IPS DF 6.9 (cell line): ENCODE results near the gene MAST4.

ENCODE experiments used
- DNase-seq: peaks from one replicate; pipeline ENCODE4 v3.0.0-alpha.2; 2013; ENCODE audit warnings: low read depth, low spot score
- H3K27ac ChIP-seq: one replicate; pipeline ENCODE4 v1.5.1; 2013; ENCODE audit warnings: low read length, control low read depth
- H3K27me3 ChIP-seq: 2 replicates; pipeline ENCODE4 v1.6.1; 2013; ENCODE audit warnings: mild to moderate bottlenecking, low read length; ENCODE audit not compliant: control insufficient read depth, insufficient read depth
- H3K36me3 ChIP-seq: 2 replicates; pipeline ENCODE4 v1.6.1; 2013; ENCODE audit warnings: low read length; ENCODE audit not compliant: control insufficient read depth, insufficient read depth
- H3K4me1 ChIP-seq: 2 replicates; pipeline ENCODE4 v1.6.1; 2013; ENCODE audit warnings: low read length; ENCODE audit not compliant: control insufficient read depth, insufficient read depth
- H3K4me3 ChIP-seq: 2 replicates; pipeline ENCODE4 v1.5.1; 2013; ENCODE audit warnings: mild to moderate bottlenecking, low read length
- H3K9me3 ChIP-seq: 2 replicates; pipeline ENCODE4 v1.6.1; 2013; ENCODE audit warnings: low read length, inconsistent platforms; ENCODE audit not compliant: control insufficient read depth, insufficient read depth
- WGBS: extraction: QIAGEN DNeasy Blood & Tissue Kit; methylation state at CpG from one replicate; pipeline ENCODE4 v1.1.7; 2013; ENCODE audit warnings: mixed read lengths, missing lambda C conversion rate; ENCODE audit not compliant: insufficient read length, insufficient coverage; 5-methylcytosine and 5-hydroxymethylcytosine counted together

Gene MAST4

DNA sequence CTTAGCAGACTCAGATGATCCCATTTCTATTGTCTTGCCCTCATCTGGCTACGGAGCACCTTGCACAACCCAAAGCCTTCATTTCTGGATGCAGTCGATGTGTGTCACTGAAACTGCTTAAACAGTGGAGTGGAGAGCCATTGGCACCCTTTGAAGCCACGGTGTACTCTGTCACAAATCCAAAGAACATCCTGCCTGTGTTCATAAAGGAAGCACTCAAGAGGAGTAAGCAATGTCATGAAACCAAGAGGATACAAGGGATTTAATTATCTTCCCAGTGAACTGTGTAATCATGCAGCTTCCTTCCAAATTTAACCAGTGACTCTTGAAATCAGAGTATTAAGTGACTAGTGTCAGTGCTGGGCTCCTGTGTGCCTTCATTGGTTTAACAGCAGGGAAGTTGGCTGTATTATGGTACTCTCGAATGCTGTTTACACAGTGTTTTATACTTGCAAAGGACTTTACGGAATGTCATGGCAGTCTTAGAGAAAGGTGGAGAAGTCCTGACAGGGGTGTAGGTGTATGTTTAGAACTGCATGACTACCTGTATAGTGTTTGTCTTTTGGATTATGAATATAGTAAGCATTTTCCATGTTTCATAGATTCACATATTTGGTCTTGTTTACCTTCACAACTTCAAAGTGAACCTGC lies 558.5 kb downstream of the MAST4 start:
- Histone ChIP-seq H3K4me3 (no peak overlapping the region), H3K27ac (no peak overlapping the region), H3K27me3 (no peaks in the 10 kb centered on the region), H3K36me3 (no peaks in the 10 kb centered on the region), H3K4me1 (no peaks in the 10 kb centered on the region), H3K9me3 (no peaks in the 10 kb centered on the region)
- no CpG with 5 or more reads among the region's 5 CpGs for WGBS
- no peak for DNase-seq

DNA sequence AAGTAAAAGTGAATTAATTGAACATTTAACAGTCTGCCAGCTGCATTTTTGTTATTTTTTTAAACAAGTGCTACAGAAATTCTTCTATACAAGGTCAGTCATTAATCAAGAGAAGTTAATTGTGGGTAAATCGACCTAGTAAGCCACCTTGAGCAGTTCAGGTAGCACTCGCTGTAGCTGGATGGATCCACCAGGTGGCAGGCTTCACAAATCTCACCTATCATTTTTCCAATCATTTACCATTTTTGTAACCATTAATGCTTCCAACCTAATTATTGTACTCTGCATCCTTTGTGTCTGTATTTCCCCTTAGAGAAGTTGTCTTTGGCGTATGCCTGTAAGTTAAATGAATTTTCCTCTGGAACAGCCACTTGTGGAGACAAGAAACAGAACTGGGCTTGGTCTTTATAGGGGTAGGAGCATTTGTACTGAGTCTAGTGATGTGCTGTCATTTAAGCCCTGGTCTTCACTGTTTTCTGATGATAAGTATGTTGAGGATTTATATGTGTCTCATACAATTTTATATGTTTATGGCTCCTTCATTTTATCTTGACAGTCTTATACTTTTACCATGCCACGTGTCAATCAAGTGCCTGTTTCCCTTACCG lies 560.9 kb downstream of the MAST4 start:
- no peak for DNase-seq
- Histone ChIP-seq H3K9me3 (no peaks in the 10 kb centered on the region), H3K27ac (no peak overlapping the region), H3K27me3 (no peaks in the 10 kb centered on the region), H3K4me1 (no peaks in the 10 kb centered on the region), H3K4me3 (no peak overlapping the region), H3K36me3 (no peaks in the 10 kb centered on the region)
- no CpG with 5 or more reads among the region's 5 CpGs for WGBS

DNA sequence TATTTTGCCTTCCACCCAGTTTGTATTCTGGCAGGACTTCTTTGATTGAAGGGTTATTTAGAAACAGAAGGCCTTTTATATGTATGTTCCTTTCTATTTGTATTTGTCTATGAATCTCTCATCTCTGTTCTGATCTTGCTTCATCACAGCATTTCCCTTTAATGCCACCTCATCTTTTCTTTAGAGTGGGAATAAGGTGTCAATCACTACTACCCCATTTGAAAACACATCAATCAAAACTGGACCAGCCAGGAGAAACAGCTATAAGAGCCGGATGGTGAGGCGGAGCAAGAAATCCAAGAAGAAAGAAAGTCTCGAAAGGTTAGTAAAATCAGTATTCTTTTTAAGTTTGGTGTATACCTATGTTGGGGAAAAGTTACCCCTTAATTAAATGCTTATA lies 564.1 kb downstream of the MAST4 start:
- Histone ChIP-seq H3K9me3 (no peaks in the 10 kb centered on the region), H3K36me3 (no peaks in the 10 kb centered on the region), H3K4me1 (peaks cover 2% of the 10 kb centered on the region; the same call in 1 of the 2 replicates), H3K27me3 (no peaks in the 10 kb centered on the region), H3K27ac (no peak overlapping the region), H3K4me3 (no peak overlapping the region)
- no CpG with 5 or more reads among the region's 3 CpGs for WGBS
- DNase-seq = no peak

DNA sequence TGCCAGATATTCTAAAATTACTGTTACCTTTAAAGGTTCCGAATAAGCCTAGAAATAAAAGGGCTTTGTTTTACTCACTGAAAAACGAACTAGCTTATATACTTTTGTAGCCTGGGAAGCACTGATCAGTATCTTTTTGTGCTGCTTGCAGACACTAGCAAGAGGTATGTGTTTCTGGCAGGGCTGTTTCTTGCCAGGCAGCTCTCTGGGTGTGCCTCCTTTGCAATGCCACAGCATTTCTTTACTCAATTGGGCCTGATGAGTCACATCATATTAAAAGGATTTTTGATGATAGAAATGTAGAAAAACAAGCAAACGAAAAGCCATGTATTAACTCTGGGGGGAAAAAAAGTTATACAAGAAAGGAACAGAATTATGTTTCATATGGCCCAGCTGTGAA lies 564.8 kb downstream of the MAST4 start:
- Histone ChIP-seq H3K36me3 (no peaks in the 10 kb centered on the region), H3K9me3 (no peaks in the 10 kb centered on the region), H3K4me1 (peaks cover 5% of the 10 kb centered on the region), H3K4me3 (no peak overlapping the region), H3K27me3 (no peaks in the 10 kb centered on the region), H3K27ac (no peak overlapping the region)
- no CpG with 5 or more reads among the region's 3 CpGs for WGBS
- no peak for DNase-seq

DNA sequence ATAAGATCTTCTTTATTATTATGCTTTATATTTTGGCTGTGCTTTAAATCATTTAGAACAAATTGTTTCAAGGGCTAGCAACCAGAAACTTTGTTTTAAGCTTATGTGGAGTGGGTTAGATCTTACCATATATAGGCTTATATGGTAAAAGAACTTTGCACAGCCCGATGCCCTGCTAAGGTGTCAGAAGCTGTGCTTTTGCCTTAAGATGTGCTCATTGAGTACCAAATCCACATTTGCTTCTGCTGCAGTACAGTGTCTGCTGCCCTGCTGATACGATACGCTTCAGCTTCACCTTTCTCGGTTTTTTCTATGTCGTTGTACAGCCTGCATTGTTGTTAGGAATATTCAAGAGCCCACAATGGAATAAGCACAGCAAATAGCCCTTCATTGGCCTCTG lies 565.6 kb downstream of the MAST4 start:
- no peaks in the 10 kb centered on the region for H3K36me3 ChIP-seq
- H3K4me1 ChIP-seq = peaks cover 5% of the 10 kb centered on the region
- no peaks in the 10 kb centered on the region for H3K27me3 ChIP-seq
- H3K9me3 ChIP-seq = no peaks in the 10 kb centered on the region
- no peak overlapping the region for H3K27ac ChIP-seq
- no CpG with 5 or more reads among the region's 5 CpGs for WGBS
- H3K4me3 ChIP-seq = no peak overlapping the region
- no peak for DNase-seq

DNA sequence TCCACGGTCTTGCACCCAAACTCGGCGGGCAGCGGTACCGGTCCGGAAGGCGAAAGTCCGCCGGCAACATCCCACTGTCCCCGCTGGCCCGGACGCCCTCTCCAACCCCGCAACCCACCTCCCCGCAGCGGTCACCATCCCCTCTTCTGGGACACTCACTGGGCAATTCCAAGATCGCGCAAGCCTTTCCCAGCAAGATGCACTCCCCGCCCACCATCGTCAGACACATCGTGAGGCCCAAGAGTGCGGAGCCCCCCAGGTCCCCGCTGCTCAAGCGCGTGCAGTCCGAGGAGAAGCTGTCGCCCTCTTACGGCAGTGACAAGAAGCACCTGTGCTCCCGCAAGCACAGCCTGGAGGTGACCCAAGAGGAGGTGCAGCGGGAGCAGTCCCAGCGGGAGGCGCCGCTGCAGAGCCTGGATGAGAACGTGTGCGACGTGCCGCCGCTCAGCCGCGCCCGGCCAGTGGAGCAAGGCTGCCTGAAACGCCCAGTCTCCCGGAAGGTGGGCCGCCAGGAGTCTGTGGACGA lies 567.1 kb downstream of the MAST4 start:
- Histone ChIP-seq H3K9me3 (no peaks in the 10 kb centered on the region), H3K27ac (no peak overlapping the region), H3K36me3 (no peaks in the 10 kb centered on the region), H3K4me1 (peaks cover 5% of the 10 kb centered on the region), H3K4me3 (no peak overlapping the region), H3K27me3 (no peaks in the 10 kb centered on the region)
- no peak for DNase-seq
- no CpG with 5 or more reads among the region's 44 CpGs for WGBS

DNA sequence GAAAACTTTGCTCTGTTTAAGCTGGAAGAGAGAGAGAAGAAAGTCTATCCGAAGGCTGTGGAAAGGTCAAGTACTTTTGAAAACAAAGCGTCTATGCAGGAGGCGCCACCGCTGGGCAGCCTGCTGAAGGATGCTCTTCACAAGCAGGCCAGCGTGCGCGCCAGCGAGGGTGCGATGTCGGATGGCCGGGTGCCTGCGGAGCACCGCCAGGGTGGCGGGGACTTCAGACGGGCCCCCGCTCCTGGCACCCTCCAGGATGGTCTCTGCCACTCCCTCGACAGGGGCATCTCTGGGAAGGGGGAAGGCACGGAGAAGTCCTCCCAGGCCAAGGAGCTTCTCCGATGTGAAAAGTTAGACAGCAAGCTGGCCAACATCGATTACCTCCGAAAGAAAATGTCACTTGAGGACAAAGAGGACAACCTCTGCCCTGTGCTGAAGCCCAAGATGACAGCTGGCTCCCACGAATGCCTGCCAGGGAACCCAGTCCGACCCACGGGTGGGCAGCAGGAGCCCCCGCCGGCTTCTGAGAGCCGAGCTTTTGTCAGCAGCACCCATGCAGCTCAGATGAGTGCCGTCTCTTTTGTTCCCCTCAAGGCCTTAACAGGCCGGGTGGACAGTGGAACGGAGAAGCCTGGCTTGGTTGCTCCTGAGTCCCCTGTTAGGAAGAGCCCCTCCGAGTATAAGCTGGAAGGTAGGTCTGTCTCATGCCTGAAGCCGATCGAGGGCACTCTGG lies 567.8 kb downstream of the MAST4 start:
- Histone ChIP-seq H3K9me3 (no peaks in the 10 kb centered on the region), H3K4me1 (peaks cover 5% of the 10 kb centered on the region), H3K36me3 (no peaks in the 10 kb centered on the region), H3K4me3 (no peak overlapping the region), H3K27me3 (no peaks in the 10 kb centered on the region), H3K27ac (no peak overlapping the region)
- WGBS = no CpG with 5 or more reads among the region's 33 CpGs
- no peak for DNase-seq

DNA sequence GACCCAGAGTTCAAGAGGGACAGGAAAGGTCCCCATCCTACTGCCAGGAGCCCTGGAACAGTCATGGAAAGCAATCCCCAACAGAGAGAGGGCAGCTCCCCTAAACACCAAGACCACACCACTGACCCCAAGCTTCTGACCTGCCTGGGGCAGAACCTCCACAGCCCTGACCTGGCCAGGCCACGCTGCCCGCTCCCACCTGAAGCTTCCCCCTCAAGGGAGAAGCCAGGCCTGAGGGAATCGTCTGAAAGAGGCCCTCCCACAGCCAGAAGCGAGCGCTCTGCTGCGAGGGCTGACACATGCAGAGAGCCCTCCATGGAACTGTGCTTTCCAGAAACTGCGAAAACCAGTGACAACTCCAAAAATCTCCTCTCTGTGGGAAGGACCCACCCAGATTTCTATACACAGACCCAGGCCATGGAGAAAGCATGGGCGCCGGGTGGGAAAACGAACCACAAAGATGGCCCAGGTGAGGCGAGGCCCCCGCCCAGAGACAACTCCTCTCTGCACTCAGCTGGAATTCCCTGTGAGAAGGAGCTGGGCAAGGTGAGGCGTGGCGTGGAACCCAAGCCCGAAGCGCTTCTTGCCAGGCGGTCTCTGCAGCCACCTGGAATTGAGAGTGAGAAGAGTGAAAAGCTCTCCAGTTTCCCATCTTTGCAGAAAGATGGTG lies 568.8 kb downstream of the MAST4 start:
- Histone ChIP-seq H3K9me3 (no peaks in the 10 kb centered on the region), H3K27ac (no peak overlapping the region), H3K4me3 (no peak overlapping the region), H3K27me3 (no peaks in the 10 kb centered on the region), H3K36me3 (no peaks in the 10 kb centered on the region), H3K4me1 (peaks cover 5% of the 10 kb centered on the region)
- DNase-seq = no peak
- WGBS = no CpG with 5 or more reads among the region's 17 CpGs

DNA sequence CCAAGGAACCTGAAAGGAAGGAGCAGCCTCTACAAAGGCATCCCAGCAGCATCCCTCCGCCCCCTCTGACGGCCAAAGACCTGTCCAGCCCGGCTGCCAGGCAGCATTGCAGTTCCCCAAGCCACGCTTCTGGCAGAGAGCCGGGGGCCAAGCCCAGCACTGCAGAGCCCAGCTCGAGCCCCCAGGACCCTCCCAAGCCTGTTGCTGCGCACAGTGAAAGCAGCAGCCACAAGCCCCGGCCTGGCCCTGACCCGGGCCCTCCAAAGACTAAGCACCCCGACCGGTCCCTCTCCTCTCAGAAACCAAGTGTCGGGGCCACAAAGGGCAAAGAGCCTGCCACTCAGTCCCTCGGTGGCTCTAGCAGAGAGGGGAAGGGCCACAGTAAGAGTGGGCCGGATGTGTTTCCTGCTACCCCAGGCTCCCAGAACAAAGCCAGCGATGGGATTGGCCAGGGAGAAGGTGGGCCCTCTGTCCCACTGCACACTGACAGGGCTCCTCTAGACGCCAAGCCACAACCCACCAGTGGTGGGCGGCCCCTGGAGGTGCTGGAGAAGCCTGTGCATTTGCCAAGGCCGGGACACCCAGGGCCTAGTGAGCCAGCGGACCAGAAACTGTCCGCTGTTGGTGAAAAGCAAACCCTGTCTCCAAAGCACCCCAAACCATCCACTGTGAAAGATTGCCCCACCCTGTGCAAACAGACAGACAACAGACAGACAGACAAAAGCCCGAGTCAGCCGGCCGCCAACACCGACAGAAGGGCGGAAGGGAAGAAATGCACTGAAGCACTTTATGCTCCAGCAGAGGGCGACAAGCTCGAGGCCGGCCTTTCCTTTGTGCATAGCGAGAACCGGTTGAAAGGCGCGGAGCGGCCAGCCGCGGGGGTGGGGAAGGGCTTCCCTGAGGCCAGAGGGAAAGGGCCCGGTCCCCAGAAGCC lies 569.6 kb downstream of the MAST4 start:
- Histone ChIP-seq H3K27ac (no peak overlapping the region), H3K36me3 (no peaks in the 10 kb centered on the region), H3K9me3 (no peaks in the 10 kb centered on the region), H3K4me3 (no peak overlapping the region), H3K27me3 (no peaks in the 10 kb centered on the region), H3K4me1 (peaks cover 5% of the 10 kb centered on the region)
- WGBS = no CpG with 5 or more reads among the region's 36 CpGs
- DNase-seq = peak; percentile 84
